NCI-H526 treated with DMSO at 0.1 percent for 48 hours (cell line): Measurements from ENCODE around the gene SLC6A17.

Source experiments
- DNase-seq: peaks from one replicate; lab custom pipeline; 2025; lab: John Stamatoyannopoulos, UW

SLC6A17 gene

DNA sequence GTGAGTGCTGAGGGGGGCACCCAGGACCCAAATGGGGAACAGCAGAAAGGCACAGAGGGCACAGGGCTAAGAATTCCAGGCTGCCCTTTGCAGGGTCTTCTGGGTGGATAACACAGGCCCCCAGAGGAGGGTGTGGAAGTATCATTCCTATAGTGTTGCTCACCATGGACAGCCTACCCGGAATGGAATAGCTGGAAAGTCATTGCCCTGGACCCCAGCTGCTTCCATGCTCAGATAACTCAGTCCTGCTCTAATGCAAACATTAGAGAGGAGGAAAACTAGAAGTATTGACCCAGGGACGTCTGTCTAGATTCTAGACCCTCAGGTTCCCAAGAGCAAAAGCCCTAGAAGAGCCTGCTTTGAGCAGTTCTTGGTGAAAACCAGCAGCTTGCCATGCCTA is 24.7 kb downstream of the SLC6A17 start:
- no peak for DNase-seq

- DNase-seq: no peak
These were observed 26.1 kb downstream of the SLC6A17 start for GRCh38 chr1:110176299-110176956.

GRCh38 chr1:110177775-110178174 is 27.5 kb downstream of the SLC6A17 start:
- DNase-seq: no peak

DNA sequence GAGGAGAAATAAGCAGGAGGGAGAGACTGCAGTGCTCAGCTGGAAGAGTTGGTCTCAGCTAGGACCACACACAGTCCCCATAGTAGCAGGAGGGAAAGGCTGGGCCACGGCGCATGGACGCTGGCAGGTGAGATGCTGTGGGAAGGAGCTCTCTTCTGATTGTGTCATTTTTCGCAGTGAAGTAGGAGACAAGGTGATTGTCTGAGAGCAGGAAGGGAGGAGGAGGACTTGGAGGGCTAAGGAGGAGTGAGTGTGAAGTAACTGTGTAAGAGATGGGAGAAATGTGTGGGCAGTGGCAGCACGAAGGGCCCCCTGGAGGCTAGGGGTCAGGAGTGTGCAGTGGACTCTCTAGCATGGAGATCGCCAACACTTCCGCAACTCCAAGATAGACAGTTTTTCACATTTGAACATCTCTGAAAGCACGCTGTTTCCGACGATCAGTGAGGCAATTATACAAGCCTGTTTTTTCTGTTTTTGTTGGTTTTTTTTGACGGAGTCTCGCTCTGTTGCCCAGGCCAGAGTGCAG is 33.4 kb downstream of the SLC6A17 start:
- DNase-seq: no peak

GRCh38 chr1:110184446-110184845 is 34.2 kb downstream of the SLC6A17 start:
- DNase-seq: no peak

GRCh38 chr1:110185181-110185580 is 34.9 kb downstream of the SLC6A17 start:
- no peak for DNase-seq

DNA sequence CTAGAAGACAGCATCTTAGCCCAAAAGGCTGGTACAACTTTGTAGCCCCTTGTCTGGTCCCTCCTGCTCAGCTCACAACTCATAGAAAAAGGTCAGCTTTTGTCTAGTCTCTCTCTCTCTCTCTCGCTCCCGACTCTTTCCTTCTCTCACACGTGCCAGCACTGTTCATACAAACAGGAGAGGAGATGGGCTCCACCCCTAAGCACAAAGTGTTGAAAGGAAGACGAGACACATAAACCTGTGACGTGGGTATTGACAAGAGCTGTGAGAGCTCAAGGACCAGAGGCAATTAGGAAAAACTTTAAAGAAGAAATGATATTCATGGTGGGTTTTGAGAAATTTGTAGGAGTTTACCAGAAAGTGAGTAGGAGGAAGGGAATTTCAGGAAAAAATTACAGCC is 36.3 kb downstream of the SLC6A17 start:
- no peak for DNase-seq

DNA sequence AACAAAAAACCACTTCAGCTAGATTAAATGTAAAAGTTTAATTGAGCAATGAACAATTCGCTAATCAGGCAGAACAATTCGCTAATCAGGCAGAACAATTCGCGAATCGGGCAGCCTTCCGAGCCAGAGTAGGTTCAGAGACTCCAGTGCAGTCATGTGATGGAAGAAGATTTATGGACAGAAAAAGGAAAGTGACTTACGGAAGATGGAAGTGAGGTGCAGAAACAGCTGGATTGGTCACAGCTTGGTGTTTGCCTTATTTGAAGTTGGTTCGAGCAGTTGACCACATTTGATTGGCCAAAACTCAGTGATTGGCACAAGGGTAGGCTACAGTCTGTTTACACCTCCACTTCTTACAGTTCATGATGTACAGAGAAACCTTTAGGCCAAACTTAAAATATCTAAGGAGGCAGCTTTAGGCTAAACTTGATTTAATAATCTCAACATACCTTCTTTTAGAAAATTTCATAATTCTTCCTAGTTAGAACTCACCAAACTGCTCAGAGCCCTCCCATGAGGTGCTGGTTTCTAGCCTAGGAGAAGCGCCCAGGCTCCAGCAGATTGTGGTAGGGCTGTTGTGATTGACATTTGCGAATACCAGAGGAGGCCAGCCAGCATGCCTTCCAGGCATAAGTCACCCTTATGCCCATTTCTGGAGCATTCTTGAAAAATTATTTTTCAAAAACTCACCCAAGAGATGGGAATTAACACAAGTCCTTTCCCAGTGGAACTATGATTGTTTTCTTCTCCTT is 37.0 kb downstream of the SLC6A17 start:
- no peak for DNase-seq

GRCh38 chr1:110188035-110188618 is 37.8 kb downstream of the SLC6A17 start:
- DNase-seq: no peak

DNA sequence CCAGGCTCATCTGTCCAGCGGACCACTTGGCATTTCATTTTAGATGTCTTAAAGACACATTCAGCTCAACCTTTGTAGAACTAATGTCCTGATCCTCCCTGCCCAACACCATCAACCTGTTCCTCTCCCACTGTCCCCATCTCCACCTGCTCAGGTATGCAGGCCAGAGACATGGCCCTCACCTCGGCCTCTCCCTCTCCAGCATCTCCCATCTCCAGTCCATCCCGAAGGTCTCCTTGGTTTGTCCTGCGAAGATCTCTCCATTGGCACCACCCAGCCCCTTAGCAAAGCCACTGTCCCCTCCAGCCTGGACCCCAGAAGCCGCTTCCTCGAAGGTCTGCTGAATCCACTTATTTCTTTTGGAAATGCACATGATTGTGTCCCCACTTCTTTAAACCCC is 38.9 kb downstream of the SLC6A17 start:
- DNase-seq: no peak

GRCh38 chr1:110190282-110190929 is 40.1 kb downstream of the SLC6A17 start:
- no peak for DNase-seq

- no peak for DNase-seq
These were observed 42.2 kb downstream of the SLC6A17 start for GRCh38 chr1:110192541-110192940.

DNA sequence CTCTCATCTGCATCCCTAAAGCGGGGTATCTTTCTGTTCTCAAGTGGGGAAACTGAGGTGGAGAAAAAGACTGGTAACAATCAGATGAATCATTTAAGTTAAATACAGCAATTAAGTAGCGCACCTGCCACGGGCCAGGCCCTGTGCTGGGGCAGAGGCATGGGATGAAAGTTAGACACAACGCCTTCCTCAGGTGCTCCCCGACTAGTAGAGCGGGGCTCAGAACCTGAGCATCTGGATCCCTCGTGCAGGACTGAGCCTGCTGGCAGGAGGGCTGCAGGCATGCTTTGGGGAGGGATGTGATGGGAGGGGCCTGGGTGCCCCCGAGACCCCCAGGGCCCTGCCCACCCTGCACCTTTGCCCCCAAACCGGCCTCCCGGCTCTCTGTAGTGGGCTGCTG is 44.9 kb downstream of the SLC6A17 start:
- no peak for DNase-seq

- peak; percentile 74 for DNase-seq
These were observed 46.8 kb downstream of the SLC6A17 start for GRCh38 chr1:110196917-110197765.

DNA sequence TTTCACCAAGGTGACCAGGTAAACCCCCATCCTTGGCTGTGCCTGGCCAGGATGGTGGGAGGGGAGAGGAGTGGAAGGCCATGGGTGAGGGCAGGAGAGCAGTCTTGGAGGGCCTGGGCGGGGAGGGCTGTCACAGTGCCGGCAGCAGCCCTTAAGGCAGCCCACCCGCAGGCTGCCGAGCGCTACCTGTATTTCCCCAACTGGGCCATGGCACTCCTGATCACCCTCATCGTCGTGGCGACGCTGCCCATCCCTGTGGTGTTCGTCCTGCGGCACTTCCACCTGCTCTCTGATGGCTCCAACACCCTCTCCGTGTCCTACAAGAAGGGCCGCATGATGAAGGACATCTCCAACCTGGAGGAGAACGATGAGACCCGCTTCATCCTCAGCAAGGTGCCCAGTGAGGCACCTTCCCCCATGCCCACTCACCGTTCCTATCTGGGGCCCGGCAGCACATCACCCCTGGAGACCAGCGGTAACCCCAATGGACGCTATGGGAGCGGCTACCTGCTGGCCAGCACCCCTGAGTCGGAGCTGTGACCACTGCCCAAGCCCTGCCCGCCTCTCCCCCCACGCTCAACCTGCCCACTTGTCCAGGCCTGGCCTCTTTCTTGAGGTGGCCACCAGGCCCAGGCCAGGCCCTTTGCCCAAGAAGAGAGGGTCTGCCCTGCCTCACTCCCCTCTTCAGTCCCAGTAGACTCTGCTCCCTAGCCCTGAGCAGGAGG is 47.8 kb downstream of the SLC6A17 start:
- DNase-seq: no peak

DNA sequence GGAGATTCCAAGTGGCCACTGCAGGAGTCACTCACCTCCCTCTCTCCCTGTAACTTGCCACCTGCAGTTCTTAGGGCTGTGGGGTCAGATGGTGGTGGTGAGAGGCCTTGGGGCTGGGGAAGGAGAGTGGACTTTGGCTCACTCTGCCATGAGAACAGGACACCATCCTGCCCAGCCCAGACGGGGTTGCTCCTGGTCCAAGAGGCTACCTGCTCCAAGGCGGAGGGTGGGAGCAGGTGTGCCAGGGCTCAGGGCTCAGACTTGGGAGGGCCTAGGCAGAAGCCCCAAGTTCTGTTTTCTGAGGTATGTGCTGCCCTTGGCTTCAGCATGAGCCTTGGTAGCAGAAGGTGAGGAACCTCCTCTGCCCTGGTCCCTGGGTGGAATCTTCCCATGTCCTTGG is 48.5 kb downstream of the SLC6A17 start:
- no peak for DNase-seq

- no peak for DNase-seq
These were observed 49.9 kb downstream of the SLC6A17 start for GRCh38 chr1:110200190-110200589.

GRCh38 chr1:110200666-110201065 is 50.4 kb downstream of the SLC6A17 start:
- no peak for DNase-seq

DNA sequence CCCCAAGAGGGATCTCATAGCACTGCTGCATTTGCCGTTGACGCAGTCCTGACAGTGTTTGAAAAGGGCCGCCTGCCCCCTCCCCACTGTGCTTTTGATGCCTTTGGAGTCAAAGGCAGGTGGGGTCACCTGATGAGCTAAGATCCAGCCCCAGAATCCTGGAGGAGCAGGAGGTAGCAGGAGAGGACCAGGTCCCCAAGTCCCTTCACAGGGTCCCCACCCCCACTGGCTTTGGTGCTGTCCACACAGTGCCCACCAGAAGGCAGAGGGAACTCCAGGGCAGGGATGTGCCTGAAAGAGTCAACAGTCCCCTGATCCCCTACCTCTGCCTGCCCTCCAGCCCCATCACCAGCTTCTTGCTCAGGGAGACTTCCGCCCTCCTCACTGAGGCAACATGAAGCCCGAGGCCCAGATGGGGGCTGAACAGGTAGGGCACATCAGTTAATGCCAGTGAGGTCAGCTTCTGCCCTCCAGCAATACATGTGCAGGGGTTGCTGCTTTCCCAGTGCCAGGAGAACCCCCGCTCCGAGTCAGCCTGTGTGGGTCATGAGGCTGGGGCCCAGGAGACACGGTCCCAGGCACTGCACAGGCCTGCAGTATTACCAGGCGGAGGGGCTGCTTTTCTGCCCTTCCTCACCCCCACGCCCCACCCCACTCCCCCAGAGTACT is 51.0 kb downstream of the SLC6A17 start:
- no peak for DNase-seq

GRCh38 chr1:110203021-110203661 is 52.8 kb downstream of the SLC6A17 start:
- peak; percentile 66 for DNase-seq
